ENCODE measurements around the gene MYPN. TPM values are rescaled to one million over a fixed set of nuclear protein-coding genes. Genes with fewer than 3 reads are reported as not detected.

The MYPN gene
- polyA plus RNA-seq, 1 experiment: 9.7 TPM

GRCh38 chr10:68196701-68197100 is 87.4 kb downstream of the MYPN start:
- CTCF ChIA-PET: interaction anchor here (1.2 to 2.5 kb wide), 2 partner anchors 10 to 16 kb away, joined by 3 to 7 read pairs; no protein-coding TSS in a partner anchor
- no peak for DNase-seq (ENCODE audit: low read depth)

GRCh38 chr10:68202960-68203353 is 93.7 kb downstream of the MYPN start:
- POLR2A ChIA-PET: interaction anchor here (0.5 kb wide), 1 partner anchor 127 kb away, joined by 3 read pairs; no protein-coding TSS in a partner anchor
- CTCF ChIA-PET: interaction anchor here (0.6 to 2.4 kb wide), 8 partner anchors 8 to 423 kb away, joined by 3 to 10 read pairs (median 4); no protein-coding TSS in a partner anchor
- no peak for DNase-seq (ENCODE audit: low read depth)
- TF ChIP-seq CTCF (IDR thresholded peaks at IDR 0.05; ENCODE audit: insufficient read depth, low read depth, low read length): no peak
- H3K27me3 ChIP-seq (ENCODE audit: control insufficient read depth, insufficient read depth, low read length): no peaks in the 10 kb centered on the region
- H3K4me3 ChIP-seq (ENCODE audit: low read depth, low read length): no peak overlapping the region
- peaks cover 6% of the 10 kb centered on the region for H3K36me3 ChIP-seq (ENCODE audit: control insufficient read depth, insufficient read depth, low read length)

More at GRCh38 chr10:68196701-68197100, 87.4 kb downstream of the MYPN start:
- Histone ChIP-seq H3K36me3 (ENCODE audit: control insufficient read depth, insufficient read depth, low read length) (peaks cover 7% of the 10 kb centered on the region; the same call in 1 of the 2 replicates), H3K4me3 (ENCODE audit: low read depth, low read length) (no peak overlapping the region), H3K27me3 (ENCODE audit: control insufficient read depth, insufficient read depth, low read length) (no peaks in the 10 kb centered on the region)
- TF ChIP-seq CTCF (IDR thresholded peaks at IDR 0.05; ENCODE audit: insufficient read depth, low read depth, low read length): no peak
- POLR2A ChIA-PET: no interaction called here

GRCh38 chr10:68208424-68209042 is 99.2 kb downstream of the MYPN start:
- no peaks in the 10 kb centered on the region for H3K27me3 ChIP-seq (ENCODE audit: control insufficient read depth, insufficient read depth, low read length)
- no peak for DNase-seq (ENCODE audit: low read depth)
- H3K36me3 ChIP-seq (ENCODE audit: control insufficient read depth, insufficient read depth, low read length): no peaks in the 10 kb centered on the region; the same call in 1 of the 2 replicates
- CTCF ChIA-PET: interaction anchor here (1.3 to 7.2 kb wide), 4 partner anchors 11 to 420 kb away, joined by 4 to 93 read pairs (median 13); no protein-coding TSS in a partner anchor
- POLR2A ChIA-PET: no interaction called here
- no peak overlapping the region for H3K4me3 ChIP-seq (ENCODE audit: low read depth, low read length)
- TF ChIP-seq CTCF (IDR thresholded peaks at IDR 0.05; ENCODE audit: insufficient read depth, low read depth, low read length): peak; percentile 72

- TF ChIP-seq CTCF (IDR thresholded peaks at IDR 0.05; ENCODE audit: insufficient read depth, low read depth, low read length): no peak
- Histone ChIP-seq H3K36me3 (ENCODE audit: control insufficient read depth, insufficient read depth, low read length) (no peaks in the 10 kb centered on the region), H3K27me3 (ENCODE audit: control insufficient read depth, insufficient read depth, low read length) (no peaks in the 10 kb centered on the region), H3K4me3 (ENCODE audit: low read depth, low read length) (no peak overlapping the region)
- ChIA-PET CTCF (interaction anchor here (0.9 to 7.2 kb wide), 11 partner anchors 12 to 357 kb away, joined by 3 to 93 read pairs (median 5); no protein-coding TSS in a partner anchor), POLR2A (no interaction called here)
- no peak for DNase-seq (ENCODE audit: low read depth)
These were observed 102.4 kb downstream of the MYPN start for GRCh38 chr10:68211669-68212068.

- Histone ChIP-seq H3K4me3 (ENCODE audit: low read depth, low read length) (no peak overlapping the region), H3K27me3 (ENCODE audit: control insufficient read depth, insufficient read depth, low read length) (no peaks in the 10 kb centered on the region), H3K36me3 (ENCODE audit: control insufficient read depth, insufficient read depth, low read length) (no peaks in the 10 kb centered on the region)
- no peak for DNase-seq (ENCODE audit: low read depth)
- ChIA-PET CTCF (interaction anchor here (0.8 to 7.2 kb wide), 35 partner anchors 10 to 685 kb away, joined by 3 to 93 read pairs (median 4); partner anchors contain the start of genes HNRNPH3 and PBLD), POLR2A (no interaction called here)
- peak; percentile 61 for TF ChIP-seq CTCF (IDR thresholded peaks at IDR 0.05; ENCODE audit: insufficient read depth, low read depth, low read length)
These were observed 103.5 kb downstream of the MYPN start for GRCh38 chr10:68212721-68213352.
